Glutamatergic neuron (in vitro differentiated cells): Measurements from ENCODE around the gene MMP26. TPM values are rescaled to one million over a fixed set of nuclear protein-coding genes. Genes with fewer than 3 reads are reported as not detected.
"Not testable (repeated sequence)": the region's sequence is repeated elsewhere in the genome, so short reads cannot be mapped to it uniquely, and the experiment has no call there.

Experiments
- DNase-seq: peaks from one replicate; pipeline ENCODE4 v3.0.0; 2022
- H3K27ac Mint-ChIP-seq: one replicate; pipeline ENCODE4 v1.8.0; 2020; ENCODE audit warnings: mild to moderate bottlenecking, mixed read lengths, inconsistent platforms; ENCODE audit not compliant: unreplicated experiment
- H3K27me3 Mint-ChIP-seq: one replicate; pipeline ENCODE4 v1.8.0; 2020; ENCODE audit warnings: mild to moderate bottlenecking, moderate library complexity, mixed read lengths, inconsistent platforms; ENCODE audit not compliant: unreplicated experiment
- H3K36me3 Mint-ChIP-seq: one replicate; pipeline ENCODE4 v1.8.0; 2020; ENCODE audit warnings: mild to moderate bottlenecking, mixed read lengths, inconsistent platforms; ENCODE audit not compliant: unreplicated experiment
- H3K4me1 Mint-ChIP-seq: one replicate; pipeline ENCODE4 v1.8.0; 2020; ENCODE audit warnings: mild to moderate bottlenecking, low read depth, mixed read lengths, inconsistent platforms; ENCODE audit not compliant: unreplicated experiment
- H3K4me3 Mint-ChIP-seq: one replicate; pipeline ENCODE4 v1.8.0; 2020; ENCODE audit warnings: mild to moderate bottlenecking, mixed read lengths, inconsistent platforms; ENCODE audit not compliant: unreplicated experiment
- H3K9me3 Mint-ChIP-seq: one replicate; pipeline ENCODE4 v1.8.0; 2020; ENCODE audit warnings: mild to moderate bottlenecking, moderate library complexity, mixed read lengths, inconsistent platforms; ENCODE audit not compliant: unreplicated experiment
- total RNA-seq: library from RNA; stranded (reverse); fragmentation: NEBNext Ultra II Directional; extraction: Animal tissue kit (Norgen Biotek cat#: 25700); gene quantifications from one replicate; pipeline ENCODE4 v1.2.1, GENCODE V29; 2021; ENCODE audit not compliant: unreplicated experiment
- TF ChIP-seq, protein P1 (sequence below): fragments of 200-600 bp; sonication (generic); IDR thresholded peaks from one replicate; pipeline ENCODE4 v1.5.0; 2021; ENCODE audit not compliant: partially characterized antibody, unreplicated experiment

The MMP26 gene
- total RNA-seq, 1 donor from 2014 or later = not detected

DNA sequence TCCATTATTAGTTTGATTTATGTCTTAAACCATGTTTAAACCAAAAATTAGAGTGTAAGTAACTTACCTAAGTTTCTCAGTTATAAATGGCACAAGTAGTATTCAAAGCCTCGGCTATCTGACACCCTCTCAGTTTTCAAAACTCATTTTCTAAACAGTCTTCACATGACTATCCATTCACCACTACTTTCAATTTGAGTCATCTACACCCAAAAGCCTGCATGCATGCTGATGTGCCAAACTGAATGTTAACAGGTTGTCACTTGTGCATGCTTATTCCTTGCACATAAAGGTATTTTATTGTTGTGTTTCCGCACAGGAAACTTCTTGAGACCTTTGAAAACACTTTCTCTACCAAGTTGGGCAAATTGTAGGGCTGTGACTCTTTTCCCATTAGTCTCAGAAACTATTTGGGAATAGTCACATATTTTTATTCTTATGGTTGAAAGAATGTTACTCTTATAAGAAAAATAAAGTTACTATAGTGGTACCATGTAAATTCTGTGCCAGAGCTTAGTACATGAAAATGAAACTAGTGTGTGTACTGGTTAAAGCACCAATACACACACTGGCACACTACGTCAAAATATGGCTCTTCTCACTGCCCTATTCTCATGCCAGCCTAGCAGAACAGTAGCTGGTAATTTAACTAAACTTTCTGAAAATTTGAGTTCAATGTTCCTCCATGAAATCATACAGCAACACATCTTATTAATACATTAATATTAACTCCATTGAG lies 4.7 kb upstream of the MMP26 start:
- no peak overlapping the region for H3K27ac Mint-ChIP-seq
- H3K36me3 Mint-ChIP-seq = no peaks in the 10 kb centered on the region
- H3K27me3 Mint-ChIP-seq = no peaks in the 10 kb centered on the region
- no peaks in the 10 kb centered on the region for H3K9me3 Mint-ChIP-seq
- DNase-seq = no peak
- TF ChIP-seq, protein P1, sequence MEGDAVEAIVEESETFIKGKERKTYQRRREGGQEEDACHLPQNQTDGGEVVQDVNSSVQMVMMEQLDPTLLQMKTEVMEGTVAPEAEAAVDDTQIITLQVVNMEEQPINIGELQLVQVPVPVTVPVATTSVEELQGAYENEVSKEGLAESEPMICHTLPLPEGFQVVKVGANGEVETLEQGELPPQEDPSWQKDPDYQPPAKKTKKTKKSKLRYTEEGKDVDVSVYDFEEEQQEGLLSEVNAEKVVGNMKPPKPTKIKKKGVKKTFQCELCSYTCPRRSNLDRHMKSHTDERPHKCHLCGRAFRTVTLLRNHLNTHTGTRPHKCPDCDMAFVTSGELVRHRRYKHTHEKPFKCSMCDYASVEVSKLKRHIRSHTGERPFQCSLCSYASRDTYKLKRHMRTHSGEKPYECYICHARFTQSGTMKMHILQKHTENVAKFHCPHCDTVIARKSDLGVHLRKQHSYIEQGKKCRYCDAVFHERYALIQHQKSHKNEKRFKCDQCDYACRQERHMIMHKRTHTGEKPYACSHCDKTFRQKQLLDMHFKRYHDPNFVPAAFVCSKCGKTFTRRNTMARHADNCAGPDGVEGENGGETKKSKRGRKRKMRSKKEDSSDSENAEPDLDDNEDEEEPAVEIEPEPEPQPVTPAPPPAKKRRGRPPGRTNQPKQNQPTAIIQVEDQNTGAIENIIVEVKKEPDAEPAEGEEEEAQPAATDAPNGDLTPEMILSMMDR = no peak
- peaks cover 10% of the 10 kb centered on the region for H3K4me1 Mint-ChIP-seq
- H3K4me3 Mint-ChIP-seq = no peak overlapping the region

- Mint-ChIP-seq H3K4me3 (no peak overlapping the region), H3K27me3 (no peaks in the 10 kb centered on the region), H3K27ac (no peak overlapping the region), H3K4me1 (peaks cover 11% of the 10 kb centered on the region), H3K9me3 (no peaks in the 10 kb centered on the region), H3K36me3 (no peaks in the 10 kb centered on the region)
- no peak for DNase-seq
- TF ChIP-seq, protein P1 = no peak
These were observed 4.2 kb upstream of the MMP26 start for GRCh38 chr11:4700436-4700820.

DNA sequence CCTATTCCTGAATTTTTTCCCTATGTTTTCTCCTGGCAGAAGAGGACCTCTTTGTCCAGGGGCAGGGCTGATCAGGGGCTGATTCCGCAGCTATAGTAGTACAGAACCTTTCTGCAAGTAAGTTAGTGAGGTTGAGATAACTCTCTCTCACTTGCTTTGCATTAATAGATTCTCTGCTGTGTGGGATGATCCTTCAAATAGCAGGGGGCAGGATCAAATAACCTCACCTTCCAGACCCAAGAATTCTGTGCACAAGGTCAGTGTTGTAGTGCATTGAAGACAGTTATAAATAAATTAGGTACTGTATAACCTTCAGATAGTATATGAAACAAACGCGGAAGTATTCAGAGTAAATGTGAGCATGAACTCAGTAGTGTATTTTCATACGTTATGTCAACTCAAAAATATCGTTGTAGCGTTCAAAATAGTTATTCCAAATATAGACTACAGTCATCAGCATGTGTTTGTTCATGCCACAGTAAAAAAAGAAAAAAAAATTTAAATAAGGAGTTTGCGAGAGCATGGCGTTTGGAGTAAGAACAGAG lies 278 bp downstream of the MMP26 start:
- H3K27ac Mint-ChIP-seq = no peak overlapping the region
- no peaks in the 10 kb centered on the region for H3K27me3 Mint-ChIP-seq
- no peak for DNase-seq
- TF ChIP-seq, protein P1 = no peak
- no peak overlapping the region for H3K4me3 Mint-ChIP-seq
- H3K9me3 Mint-ChIP-seq = no peaks in the 10 kb centered on the region
- no peaks in the 10 kb centered on the region for H3K36me3 Mint-ChIP-seq
- peaks cover 11% of the 10 kb centered on the region for H3K4me1 Mint-ChIP-seq

GRCh38 chr11:4713241-4713640 lies 8.7 kb downstream of the MMP26 start:
- no peak for DNase-seq
- H3K4me3 Mint-ChIP-seq = no peak overlapping the region
- TF ChIP-seq, protein P1 = no peak
- H3K27ac Mint-ChIP-seq = no peak overlapping the region
- H3K27me3 Mint-ChIP-seq = no peaks in the 10 kb centered on the region
- H3K4me1 Mint-ChIP-seq = no peaks in the 10 kb centered on the region
- H3K9me3 Mint-ChIP-seq = no peaks in the 10 kb centered on the region
- no peaks in the 10 kb centered on the region for H3K36me3 Mint-ChIP-seq

DNA sequence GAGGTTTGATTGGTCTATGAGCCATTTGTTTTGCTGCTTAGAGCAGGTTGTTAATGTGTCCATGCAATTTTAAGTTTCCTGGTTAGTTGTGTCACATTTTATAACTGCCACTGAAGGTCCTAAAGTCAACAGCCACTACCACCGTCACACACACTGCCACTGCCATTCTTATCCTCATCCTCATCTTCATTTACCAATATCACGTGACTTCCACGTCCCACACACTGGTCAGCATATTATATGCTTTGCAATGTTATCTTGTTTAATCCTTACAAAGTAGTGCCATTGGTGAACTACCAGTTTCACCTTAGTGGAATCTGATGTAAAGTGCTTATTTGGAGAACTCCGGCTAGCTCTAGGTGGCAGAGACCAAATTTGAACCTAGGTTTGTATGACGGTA lies 9.7 kb downstream of the MMP26 start:
- no peaks in the 10 kb centered on the region for H3K36me3 Mint-ChIP-seq
- H3K4me3 Mint-ChIP-seq = no peak overlapping the region
- TF ChIP-seq, protein P1 = no peak
- DNase-seq = no peak
- H3K27ac Mint-ChIP-seq = no peak overlapping the region
- no peaks in the 10 kb centered on the region for H3K27me3 Mint-ChIP-seq
- no peaks in the 10 kb centered on the region for H3K4me1 Mint-ChIP-seq
- no peaks in the 10 kb centered on the region for H3K9me3 Mint-ChIP-seq

DNA sequence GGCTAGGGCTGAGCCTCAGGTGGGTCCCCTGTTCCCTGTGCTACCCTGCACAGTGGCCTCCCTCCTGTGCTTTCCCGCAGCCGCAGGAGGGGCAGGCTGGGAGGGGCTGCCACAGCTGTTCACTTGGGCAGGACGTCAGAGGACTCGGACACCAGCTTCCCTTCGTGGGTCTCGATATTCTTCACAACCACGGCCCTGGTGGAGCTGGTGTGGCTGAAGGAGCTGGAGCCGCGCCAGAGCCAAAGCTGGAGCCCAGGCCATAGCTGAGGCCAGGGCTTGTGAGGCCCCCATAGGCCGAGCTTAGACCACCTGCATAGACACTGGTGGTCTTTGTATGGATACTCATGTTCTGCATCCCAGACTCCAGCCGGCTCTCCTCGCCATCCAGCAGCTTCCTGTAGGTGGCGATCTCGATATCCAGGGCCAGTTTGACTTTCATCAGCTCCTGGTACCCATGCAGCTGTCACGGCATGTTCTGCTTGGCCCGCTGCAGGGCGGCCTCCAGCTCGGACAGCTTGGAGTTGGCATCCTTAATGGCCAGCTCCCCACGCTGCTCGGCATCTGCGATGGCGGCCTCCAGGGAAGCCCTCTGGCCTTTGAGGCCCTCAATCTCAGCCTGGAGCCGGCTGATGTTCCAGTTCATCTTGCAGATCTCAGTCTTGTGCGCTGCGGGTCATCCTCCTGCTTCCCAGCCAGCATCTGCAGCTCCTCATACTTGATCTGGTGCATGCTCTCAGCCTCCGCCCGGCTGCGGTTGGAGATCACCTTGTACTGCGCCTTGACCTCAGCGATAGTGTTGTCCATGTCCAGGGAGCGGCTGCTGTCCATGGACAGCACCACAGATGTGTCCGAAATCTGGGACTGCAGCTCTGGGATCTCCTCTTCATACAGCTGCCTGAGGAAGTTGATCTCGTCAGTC lies 18.3 kb downstream of the MMP26 start:
- not testable (repeated sequence) for H3K27ac Mint-ChIP-seq, DNase-seq, H3K27me3 Mint-ChIP-seq

More for the DNA sequence above, 18.3 kb downstream of the MMP26 start:
- not testable (repeated sequence) for H3K4me1 Mint-ChIP-seq, H3K36me3 Mint-ChIP-seq, H3K4me3 Mint-ChIP-seq, H3K9me3 Mint-ChIP-seq
